ENCODE results near the gene CDR2. TPM values are rescaled to one million over a fixed set of nuclear protein-coding genes. Genes with fewer than 3 reads are reported as not detected.

CDR2 gene
- total RNA-seq, 2 experiments from 2014 or later: 42.5 to 42.8 TPM

GRCh38 chr16:22342082-22342481, 32.3 kb downstream of the CDR2 start:
- peaks cover 65% of the 10 kb centered on the region for H3K36me3 Mint-ChIP-seq (ENCODE audit: low read depth)
- H3K27me3 Mint-ChIP-seq (ENCODE audit: low read depth): no peaks in the 10 kb centered on the region
- CTCF ChIA-PET: no interaction called here
- intact Hi-C loops (cut with micrococcal nuclease): no loop called here
- no peak overlapping the region for H3K27ac Mint-ChIP-seq
- DNase-seq: no peak
- H3K9me3 Mint-ChIP-seq: peaks cover 29% of the 10 kb centered on the region
- H3K4me3 Mint-ChIP-seq: no peak overlapping the region
- peaks cover 38% of the 10 kb centered on the region for H3K4me1 Mint-ChIP-seq (ENCODE audit: low read depth)

- CTCF ChIA-PET: no interaction called here
- intact Hi-C loops (cut with micrococcal nuclease): no loop called here
- Mint-ChIP-seq H3K4me1 (ENCODE audit: low read depth) (peaks cover 31% of the 10 kb centered on the region), H3K4me3 (no peak overlapping the region), H3K27me3 (ENCODE audit: low read depth) (no peaks in the 10 kb centered on the region), H3K9me3 (peaks cover 40% of the 10 kb centered on the region), H3K36me3 (ENCODE audit: low read depth) (peaks cover 68% of the 10 kb centered on the region), H3K27ac (no peak overlapping the region)
- DNase-seq: no peak
Measured at GRCh38 chr16:22340945-22341344, 33.5 kb downstream of the CDR2 start.

- H3K4me1 Mint-ChIP-seq (ENCODE audit: low read depth): peaks cover 25% of the 10 kb centered on the region
- peaks cover 84% of the 10 kb centered on the region for H3K36me3 Mint-ChIP-seq (ENCODE audit: low read depth)
- peak overlapping the region; percentile 22 for H3K27ac Mint-ChIP-seq
- H3K9me3 Mint-ChIP-seq: peaks cover 44% of the 10 kb centered on the region
- intact Hi-C loops (cut with micrococcal nuclease): loop anchor here (2.0 to 5.0 kb wide), 2 partner anchors 15 to 34 kb away; partner anchors contain the start of gene CDR2
- CTCF ChIA-PET: interaction anchor here (0.6 to 0.9 kb wide), 6 partner anchors 17 to 1060 kb away, joined by 3 to 6 read pairs (median 3); partner anchors contain the start of gene CRYM
- no peak overlapping the region for H3K4me3 Mint-ChIP-seq
- no peak for DNase-seq
- no peaks in the 10 kb centered on the region for H3K27me3 Mint-ChIP-seq (ENCODE audit: low read depth)
Measured at GRCh38 chr16:22337849-22338635, 36.4 kb downstream of the CDR2 start.

GRCh38 chr16:22337045-22337444, 37.4 kb downstream of the CDR2 start:
- H3K4me3 Mint-ChIP-seq: no peak overlapping the region
- H3K27me3 Mint-ChIP-seq (ENCODE audit: low read depth): no peaks in the 10 kb centered on the region
- H3K9me3 Mint-ChIP-seq: peaks cover 43% of the 10 kb centered on the region
- H3K4me1 Mint-ChIP-seq (ENCODE audit: low read depth): peaks cover 16% of the 10 kb centered on the region
- DNase-seq: no peak
- H3K27ac Mint-ChIP-seq: no peak overlapping the region
- intact Hi-C loops (cut with micrococcal nuclease): loop anchor here (2.0 to 5.0 kb wide), 2 partner anchors 16 to 35 kb away; partner anchors contain the start of gene CDR2
- peaks cover 81% of the 10 kb centered on the region for H3K36me3 Mint-ChIP-seq (ENCODE audit: low read depth)
- CTCF ChIA-PET: interaction anchor here (0.6 to 0.8 kb wide), 2 partner anchors 37 to 1466 kb away, joined by 3 read pairs; no protein-coding TSS in a partner anchor

- Mint-ChIP-seq H3K27me3 (ENCODE audit: low read depth) (no peaks in the 10 kb centered on the region), H3K4me1 (ENCODE audit: low read depth) (peaks cover 11% of the 10 kb centered on the region), H3K9me3 (peaks cover 41% of the 10 kb centered on the region), H3K4me3 (no peak overlapping the region), H3K27ac (no peak overlapping the region), H3K36me3 (ENCODE audit: low read depth) (peaks cover 82% of the 10 kb centered on the region)
- CTCF ChIA-PET: interaction anchor here (0.6 kb wide), 1 partner anchor 1466 kb away, joined by 3 read pairs; no protein-coding TSS in a partner anchor
- DNase-seq: no peak
- intact Hi-C loops (cut with micrococcal nuclease): loop anchor here (2.0 to 5.0 kb wide), 2 partner anchors 16 to 36 kb away; partner anchors contain the start of gene CDR2
Measured at GRCh38 chr16:22336581-22336980, 37.8 kb downstream of the CDR2 start.

GRCh38 chr16:22335668-22336246, 38.7 kb downstream of the CDR2 start:
- CTCF ChIA-PET: interaction anchor here (1.0 kb wide), 1 partner anchor 15 kb away, joined by 3 read pairs; no protein-coding TSS in a partner anchor
- intact Hi-C loops (cut with micrococcal nuclease): loop anchor here (2.0 to 5.0 kb wide), 2 partner anchors 17 to 37 kb away; partner anchors contain the start of gene CDR2

GRCh38 chr16:22333457-22333994, 40.9 kb downstream of the CDR2 start:
- H3K27ac Mint-ChIP-seq: no peak overlapping the region
- peaks cover 25% of the 10 kb centered on the region for H3K9me3 Mint-ChIP-seq
- DNase-seq: no peak
- CTCF ChIA-PET: no interaction called here
- H3K27me3 Mint-ChIP-seq (ENCODE audit: low read depth): no peaks in the 10 kb centered on the region
- peaks cover 68% of the 10 kb centered on the region for H3K36me3 Mint-ChIP-seq (ENCODE audit: low read depth)
- intact Hi-C loops (cut with micrococcal nuclease): no loop called here
- H3K4me3 Mint-ChIP-seq: no peak overlapping the region
- H3K4me1 Mint-ChIP-seq (ENCODE audit: low read depth): peaks cover 10% of the 10 kb centered on the region

More at GRCh38 chr16:22335668-22336246, 38.7 kb downstream of the CDR2 start:
- Mint-ChIP-seq H3K4me3 (no peak overlapping the region), H3K27ac (no peak overlapping the region), H3K36me3 (ENCODE audit: low read depth) (peaks cover 80% of the 10 kb centered on the region), H3K9me3 (peaks cover 35% of the 10 kb centered on the region), H3K4me1 (ENCODE audit: low read depth) (peaks cover 11% of the 10 kb centered on the region), H3K27me3 (ENCODE audit: low read depth) (no peaks in the 10 kb centered on the region)
- DNase-seq: no peak

- H3K27ac Mint-ChIP-seq: peak overlapping the region; percentile 33
- H3K36me3 Mint-ChIP-seq (ENCODE audit: low read depth): peaks cover 50% of the 10 kb centered on the region
- H3K4me3 Mint-ChIP-seq: no peak overlapping the region
- H3K27me3 Mint-ChIP-seq (ENCODE audit: low read depth): no peaks in the 10 kb centered on the region
- H3K4me1 Mint-ChIP-seq (ENCODE audit: low read depth): no peaks in the 10 kb centered on the region
- no peak for DNase-seq
- intact Hi-C loops (cut with micrococcal nuclease): no loop called here
- CTCF ChIA-PET: interaction anchor here (0.6 kb wide), 1 partner anchor 9 kb away, joined by 3 read pairs; no protein-coding TSS in a partner anchor
- H3K9me3 Mint-ChIP-seq: no peaks in the 10 kb centered on the region
Measured at GRCh38 chr16:22330326-22330725, 44.1 kb downstream of the CDR2 start.

- no peak overlapping the region for H3K4me3 Mint-ChIP-seq
- CTCF ChIA-PET: interaction anchor here (1.1 kb wide), 1 partner anchor 11 kb away, joined by 3 read pairs; no protein-coding TSS in a partner anchor
- no peaks in the 10 kb centered on the region for H3K9me3 Mint-ChIP-seq
- intact Hi-C loops (cut with micrococcal nuclease): no loop called here
- peaks cover 41% of the 10 kb centered on the region for H3K36me3 Mint-ChIP-seq (ENCODE audit: low read depth)
- H3K4me1 Mint-ChIP-seq (ENCODE audit: low read depth): no peaks in the 10 kb centered on the region
- peak overlapping the region; percentile 65 for H3K27ac Mint-ChIP-seq
- H3K27me3 Mint-ChIP-seq (ENCODE audit: low read depth): no peaks in the 10 kb centered on the region
- DNase-seq: no peak
Measured at GRCh38 chr16:22329199-22329695, 45.2 kb downstream of the CDR2 start.

- H3K36me3 Mint-ChIP-seq (ENCODE audit: low read depth): peaks cover 41% of the 10 kb centered on the region
Measured at GRCh38 chr16:22328081-22328725, 46.2 kb downstream of the CDR2 start.

GRCh38 chr16:22327446-22327775, 47.0 kb downstream of the CDR2 start:
- Mint-ChIP-seq H3K9me3 (no peaks in the 10 kb centered on the region), H3K36me3 (ENCODE audit: low read depth) (peaks cover 41% of the 10 kb centered on the region), H3K27me3 (ENCODE audit: low read depth) (no peaks in the 10 kb centered on the region), H3K4me1 (ENCODE audit: low read depth) (no peaks in the 10 kb centered on the region), H3K4me3 (no peak overlapping the region), H3K27ac (peak overlapping the region; percentile 46)
- intact Hi-C loops (cut with micrococcal nuclease): no loop called here
- no peak for DNase-seq
- CTCF ChIA-PET: no interaction called here

More at GRCh38 chr16:22328081-22328725, 46.2 kb downstream of the CDR2 start:
- Mint-ChIP-seq H3K4me1 (ENCODE audit: low read depth) (no peaks in the 10 kb centered on the region), H3K27me3 (ENCODE audit: low read depth) (no peaks in the 10 kb centered on the region), H3K4me3 (no peak overlapping the region), H3K9me3 (no peaks in the 10 kb centered on the region), H3K27ac (no peak overlapping the region)
- no peak for DNase-seq
- intact Hi-C loops (cut with micrococcal nuclease): no loop called here
- CTCF ChIA-PET: interaction anchor here (1.1 kb wide), 1 partner anchor 10 kb away, joined by 3 read pairs; no protein-coding TSS in a partner anchor
